NCI-H345 treated with DMSO at 0.1 percent for 48 hours (cell line): ENCODE measurements around the gene PLCD3.

Experiments used
- DNase-seq: peaks from one replicate; lab custom pipeline; 2025; ENCODE audit not compliant: unreplicated experiment; lab: John Stamatoyannopoulos, UW

Gene PLCD3, protein sequence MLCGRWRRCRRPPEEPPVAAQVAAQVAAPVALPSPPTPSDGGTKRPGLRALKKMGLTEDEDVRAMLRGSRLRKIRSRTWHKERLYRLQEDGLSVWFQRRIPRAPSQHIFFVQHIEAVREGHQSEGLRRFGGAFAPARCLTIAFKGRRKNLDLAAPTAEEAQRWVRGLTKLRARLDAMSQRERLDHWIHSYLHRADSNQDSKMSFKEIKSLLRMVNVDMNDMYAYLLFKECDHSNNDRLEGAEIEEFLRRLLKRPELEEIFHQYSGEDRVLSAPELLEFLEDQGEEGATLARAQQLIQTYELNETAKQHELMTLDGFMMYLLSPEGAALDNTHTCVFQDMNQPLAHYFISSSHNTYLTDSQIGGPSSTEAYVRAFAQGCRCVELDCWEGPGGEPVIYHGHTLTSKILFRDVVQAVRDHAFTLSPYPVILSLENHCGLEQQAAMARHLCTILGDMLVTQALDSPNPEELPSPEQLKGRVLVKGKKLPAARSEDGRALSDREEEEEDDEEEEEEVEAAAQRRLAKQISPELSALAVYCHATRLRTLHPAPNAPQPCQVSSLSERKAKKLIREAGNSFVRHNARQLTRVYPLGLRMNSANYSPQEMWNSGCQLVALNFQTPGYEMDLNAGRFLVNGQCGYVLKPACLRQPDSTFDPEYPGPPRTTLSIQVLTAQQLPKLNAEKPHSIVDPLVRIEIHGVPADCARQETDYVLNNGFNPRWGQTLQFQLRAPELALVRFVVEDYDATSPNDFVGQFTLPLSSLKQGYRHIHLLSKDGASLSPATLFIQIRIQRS

DNA sequence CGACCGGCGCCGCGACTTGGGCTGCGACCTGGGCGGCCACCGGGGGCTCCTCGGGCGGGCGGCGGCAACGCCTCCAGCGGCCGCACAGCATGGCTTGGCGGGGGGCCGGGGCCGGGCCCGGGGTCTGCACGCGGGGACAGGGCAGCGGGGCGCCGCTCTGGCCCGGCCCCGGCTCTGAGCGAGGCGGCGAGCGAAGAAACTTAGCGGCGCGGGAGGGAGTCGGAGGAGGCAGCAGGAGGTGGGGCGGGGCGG is at the start of gene PLCD3:
PLCD3 (minus strand) TSS at position 196 of the 252 bp plus-strand sequence; CDS start at position 91, 105 bp downstream.
- DNase-seq = no peak

DNA sequence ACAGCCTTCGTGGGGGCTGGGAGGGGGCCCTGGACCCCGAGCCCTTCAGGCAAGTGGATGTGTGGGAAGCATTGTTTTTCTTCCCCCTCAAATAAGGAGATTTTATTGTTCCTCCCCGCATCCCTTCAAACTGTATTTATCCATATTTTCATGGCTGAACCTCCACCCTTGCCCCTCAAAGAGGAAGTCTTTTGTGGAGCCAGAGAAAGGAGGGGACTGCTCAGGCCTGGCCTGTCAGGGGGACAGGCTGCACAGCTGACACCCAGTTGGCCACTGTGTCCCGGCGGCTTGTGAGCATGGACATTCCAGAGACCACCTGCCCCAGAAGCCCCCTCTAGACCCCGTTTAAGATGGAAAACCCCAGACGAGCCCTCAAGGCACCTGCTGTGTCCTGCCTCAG is 45.2 kb upstream of the PLCD3 start:
- no peak for DNase-seq

DNA sequence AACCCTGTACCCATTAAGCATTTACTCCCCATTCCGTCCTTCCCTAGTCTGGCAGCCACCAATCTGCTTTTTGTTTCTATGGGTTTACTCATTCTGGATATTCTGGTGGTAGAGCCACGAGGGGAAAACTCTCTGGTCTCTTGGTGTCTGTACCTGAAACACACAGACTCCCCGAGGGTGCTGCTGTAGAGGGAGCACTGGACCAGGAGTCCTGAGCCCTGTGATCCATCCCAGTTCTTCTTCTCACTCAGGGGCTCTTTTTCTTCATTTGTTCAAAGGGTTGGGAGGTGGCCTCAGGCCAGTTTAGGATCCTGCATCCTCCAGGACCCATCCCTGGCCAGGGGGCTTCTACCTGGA is 43.4 kb upstream of the PLCD3 start:
- no peak for DNase-seq

DNA sequence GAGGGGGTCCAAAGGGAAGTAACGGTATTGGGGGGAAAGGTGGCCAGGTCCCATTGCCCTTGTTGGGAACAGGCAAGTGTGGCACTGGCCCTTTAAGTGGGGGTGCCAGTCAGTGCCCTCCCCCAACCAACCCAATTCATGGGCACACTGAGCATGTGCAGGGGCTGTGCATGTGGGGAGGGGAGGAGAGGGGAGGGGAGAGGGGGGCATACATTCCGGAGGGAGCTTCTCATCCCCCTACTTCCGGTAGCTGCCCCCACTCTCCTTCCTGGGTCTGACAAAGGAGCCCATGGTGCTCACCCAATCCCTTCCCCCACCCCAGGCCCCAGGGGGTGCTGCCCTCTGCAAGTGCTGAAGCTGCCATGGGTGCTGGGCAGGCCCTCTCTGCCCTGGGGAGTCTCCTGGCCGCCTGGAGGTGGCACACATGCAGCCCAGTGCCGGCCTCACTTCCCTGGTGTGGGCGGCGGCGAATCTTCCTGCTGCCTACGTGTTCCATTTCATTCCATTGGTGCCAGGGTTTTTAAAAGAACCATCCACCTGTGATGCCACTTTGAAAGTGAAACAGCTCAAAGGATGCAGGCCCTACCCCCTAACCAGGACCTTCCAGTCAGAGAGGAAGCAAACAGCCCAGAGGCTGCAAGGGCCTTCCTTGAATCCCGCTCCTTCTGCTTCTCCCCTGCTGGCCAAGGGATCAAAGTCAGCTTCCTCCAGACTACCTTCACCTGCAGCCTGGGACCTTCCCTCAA is 40.4 kb upstream of the PLCD3 start:
- DNase-seq = no peak

DNA sequence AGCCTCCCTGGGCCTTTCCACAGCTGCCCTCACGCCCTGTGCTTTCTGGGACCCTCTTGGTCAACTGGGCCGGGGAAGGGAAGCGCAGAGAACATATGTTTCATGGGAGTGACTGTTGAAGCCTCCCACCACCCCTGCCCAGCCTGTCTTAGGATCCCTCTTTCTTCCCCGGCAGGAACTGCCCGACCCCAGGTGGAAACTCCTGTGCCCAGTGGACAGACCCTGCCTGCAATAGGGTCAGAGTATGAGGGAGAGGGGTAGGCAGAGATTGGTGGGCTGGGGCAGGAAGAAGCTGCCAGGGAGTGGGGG is 39.9 kb upstream of the PLCD3 start:
- no peak for DNase-seq

DNA sequence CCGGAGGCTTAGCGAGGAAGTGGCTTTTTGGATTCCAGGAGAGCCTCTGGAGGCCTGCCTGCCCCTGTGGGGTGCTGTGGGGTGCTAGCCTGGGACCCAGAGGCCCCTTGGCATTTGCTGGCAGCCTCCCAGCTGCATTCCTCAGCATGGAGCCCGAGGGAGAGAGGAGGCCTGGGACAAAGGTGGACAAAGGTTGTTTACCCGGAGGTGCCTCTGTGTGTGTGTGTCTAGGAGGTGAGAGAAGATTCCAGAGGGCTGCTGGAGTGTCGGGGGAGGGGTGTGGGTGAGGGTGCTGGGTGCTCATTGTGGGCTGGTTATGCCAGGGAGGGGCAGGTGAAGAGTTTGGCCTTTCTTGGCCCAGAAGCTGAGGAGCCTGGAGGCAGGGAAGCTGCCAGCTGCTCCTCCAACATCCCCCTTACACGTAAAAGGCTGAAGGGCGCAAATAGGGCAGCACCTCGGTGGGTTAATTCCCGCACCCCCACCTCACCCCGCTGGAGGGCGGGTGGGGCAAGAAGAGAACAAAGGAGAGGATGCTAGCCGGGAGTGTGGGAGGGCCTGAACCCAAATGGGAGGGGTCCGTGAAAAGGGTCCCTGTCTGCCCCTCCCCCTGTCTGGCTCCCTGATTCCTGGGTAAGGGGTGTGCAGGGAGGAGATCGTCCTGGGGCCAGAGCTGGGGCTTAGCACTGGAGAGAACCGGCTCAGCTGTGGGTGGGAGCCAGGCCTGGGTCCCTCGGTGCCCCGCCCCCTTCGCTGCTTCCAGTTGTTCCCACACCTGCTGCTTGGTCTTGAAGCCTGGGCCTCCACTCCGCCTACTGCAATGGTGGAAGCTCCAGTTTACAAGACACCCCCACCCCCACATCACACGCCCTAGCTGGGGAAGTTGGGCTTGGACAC is 39.3 kb upstream of the PLCD3 start:
- no peak for DNase-seq

DNA sequence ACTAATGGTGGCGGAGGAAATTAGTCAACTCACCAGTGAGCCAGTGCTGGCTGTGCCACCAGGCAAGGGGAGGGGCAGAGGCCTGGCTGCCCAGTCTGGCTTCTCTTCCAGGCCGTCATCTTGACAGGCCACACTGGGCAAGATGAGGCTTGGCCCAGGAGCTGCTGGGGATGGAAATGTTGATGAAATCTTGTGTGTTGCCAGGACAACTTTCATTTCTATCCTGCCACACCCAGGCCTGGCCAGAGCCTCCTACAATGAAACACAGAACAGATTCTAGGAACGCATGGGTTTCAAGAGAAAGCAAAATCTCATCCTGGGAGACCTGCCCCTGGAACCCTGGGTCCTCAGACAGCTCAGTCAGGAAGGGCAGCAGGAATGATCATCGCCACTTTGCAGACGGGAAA is 38.6 kb upstream of the PLCD3 start:
- DNase-seq = no peak

DNA sequence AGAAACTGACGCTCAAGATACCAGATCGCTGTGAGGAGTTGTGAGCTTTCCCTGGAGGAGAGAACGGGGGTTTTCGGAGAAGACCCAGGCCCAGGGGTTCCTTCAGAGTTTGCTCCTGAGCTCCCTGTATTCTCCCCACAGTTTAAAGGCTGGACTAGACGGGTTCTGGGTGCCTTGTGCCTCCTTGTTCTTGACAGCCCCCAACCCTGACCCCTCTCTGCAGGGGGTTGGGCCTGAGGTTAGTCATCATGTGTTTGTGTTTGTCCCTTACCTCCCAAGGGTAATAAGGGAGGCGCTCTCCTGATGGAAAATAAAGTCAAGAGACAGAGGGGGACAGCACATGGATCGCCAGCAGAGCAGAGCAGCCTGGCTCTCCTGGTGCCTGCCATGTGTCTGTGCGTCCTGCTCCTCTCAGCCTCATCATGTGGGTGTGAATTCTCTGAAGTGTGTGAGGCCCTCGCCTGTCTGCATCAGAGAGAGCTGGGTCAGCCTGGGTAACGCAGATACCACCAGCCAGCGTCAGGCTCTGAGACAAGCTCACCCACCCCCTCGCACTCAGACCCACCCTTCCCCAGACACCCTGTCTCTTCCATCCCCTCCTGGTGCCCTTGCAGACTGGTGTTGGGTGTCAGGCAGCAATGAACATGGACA is 38.1 kb upstream of the PLCD3 start:
- DNase-seq = no peak

DNA sequence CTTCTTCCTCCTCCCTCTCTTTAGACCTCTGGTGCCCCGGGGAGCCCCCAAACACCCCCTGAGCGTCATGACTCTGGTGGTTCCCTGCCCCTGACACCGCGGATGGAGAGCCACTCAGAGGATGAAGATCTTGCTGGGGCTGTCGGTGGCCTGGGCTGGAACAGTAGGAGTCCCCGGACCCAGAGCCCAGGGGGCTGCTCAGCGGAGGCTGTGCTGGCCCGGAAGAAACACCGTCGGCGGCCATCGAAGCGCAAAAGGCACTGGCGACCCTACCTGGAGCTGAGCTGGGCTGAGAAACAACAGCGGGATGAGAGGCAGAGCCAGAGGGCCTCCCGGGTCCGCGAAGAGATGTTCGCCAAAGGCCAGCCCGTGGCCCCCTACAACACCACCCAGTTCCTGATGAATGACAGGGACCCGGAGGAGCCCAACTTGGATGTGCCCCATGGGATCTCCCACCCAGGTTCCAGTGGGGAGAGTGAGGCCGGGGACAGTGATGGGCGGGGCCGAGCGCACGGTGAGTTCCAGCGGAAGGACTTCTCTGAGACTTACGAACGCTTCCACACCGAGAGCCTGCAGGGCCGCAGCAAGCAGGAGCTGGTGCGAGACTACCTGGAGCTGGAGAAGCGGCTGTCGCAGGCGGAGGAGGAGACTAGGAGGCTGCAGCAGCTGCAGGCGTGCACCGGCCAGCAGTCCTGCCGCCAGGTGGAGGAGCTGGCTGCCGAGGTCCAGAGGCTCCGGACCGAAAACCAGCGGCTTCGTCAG is 36.9 kb upstream of the PLCD3 start:
- DNase-seq = no peak

DNA sequence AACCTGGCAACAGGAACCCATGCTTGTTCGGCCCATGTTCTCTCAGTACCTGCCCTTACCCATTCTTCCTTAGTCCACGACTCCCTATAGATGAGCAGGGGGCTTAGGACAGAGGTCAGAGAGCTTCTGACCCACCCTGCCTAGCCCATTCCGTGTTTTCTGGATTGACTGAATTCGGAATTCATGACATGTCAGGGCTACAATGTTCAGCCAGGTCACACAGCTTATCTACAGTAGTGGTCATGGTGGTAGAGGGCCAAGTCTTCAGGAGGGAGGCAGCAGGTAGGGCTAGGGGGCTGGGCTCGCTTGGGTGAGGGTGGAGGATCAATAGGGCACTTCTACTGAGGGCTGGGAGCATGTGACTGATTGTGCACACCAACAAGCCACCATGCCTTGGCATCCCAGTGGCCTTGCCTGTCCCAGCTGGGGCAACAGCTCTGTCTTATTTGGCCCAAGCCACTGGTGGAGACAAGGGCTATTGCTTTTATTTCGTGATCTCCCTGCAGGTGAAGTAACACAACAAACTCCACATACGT is 32.5 kb upstream of the PLCD3 start:
- DNase-seq = no peak

DNA sequence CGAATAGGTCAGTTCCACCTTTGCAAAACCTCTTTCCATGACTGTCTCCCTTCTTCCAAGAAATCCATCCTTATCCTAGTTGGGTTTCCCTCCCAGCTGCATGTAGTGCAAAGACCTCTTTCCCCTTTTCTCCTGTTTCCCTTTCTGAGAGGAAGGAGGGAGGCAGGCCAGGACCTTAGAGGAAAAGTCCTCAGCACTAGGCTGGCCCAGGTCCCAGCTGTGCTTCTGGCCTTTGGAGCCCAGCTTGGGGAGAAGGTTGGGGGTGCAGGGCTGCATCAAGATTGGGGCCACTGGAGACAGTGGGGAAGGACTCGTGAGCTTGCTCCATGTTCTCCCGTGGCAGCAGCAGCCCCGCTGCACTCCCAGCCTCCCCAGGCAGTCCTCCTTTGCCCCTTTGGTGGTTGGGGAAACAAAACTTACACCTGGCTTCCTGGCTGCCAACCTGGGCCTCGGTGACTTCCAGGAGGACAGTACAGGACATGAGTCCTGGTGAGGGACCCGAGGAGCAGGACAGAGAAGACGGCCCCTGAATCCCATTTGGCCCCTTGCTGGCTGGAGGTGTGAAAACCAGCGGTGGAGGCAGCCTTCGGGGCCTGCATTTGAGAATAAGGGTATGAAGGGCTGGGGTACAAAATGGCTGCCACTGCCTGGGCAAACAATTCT is 29.8 kb upstream of the PLCD3 start:
- no peak for DNase-seq

DNA sequence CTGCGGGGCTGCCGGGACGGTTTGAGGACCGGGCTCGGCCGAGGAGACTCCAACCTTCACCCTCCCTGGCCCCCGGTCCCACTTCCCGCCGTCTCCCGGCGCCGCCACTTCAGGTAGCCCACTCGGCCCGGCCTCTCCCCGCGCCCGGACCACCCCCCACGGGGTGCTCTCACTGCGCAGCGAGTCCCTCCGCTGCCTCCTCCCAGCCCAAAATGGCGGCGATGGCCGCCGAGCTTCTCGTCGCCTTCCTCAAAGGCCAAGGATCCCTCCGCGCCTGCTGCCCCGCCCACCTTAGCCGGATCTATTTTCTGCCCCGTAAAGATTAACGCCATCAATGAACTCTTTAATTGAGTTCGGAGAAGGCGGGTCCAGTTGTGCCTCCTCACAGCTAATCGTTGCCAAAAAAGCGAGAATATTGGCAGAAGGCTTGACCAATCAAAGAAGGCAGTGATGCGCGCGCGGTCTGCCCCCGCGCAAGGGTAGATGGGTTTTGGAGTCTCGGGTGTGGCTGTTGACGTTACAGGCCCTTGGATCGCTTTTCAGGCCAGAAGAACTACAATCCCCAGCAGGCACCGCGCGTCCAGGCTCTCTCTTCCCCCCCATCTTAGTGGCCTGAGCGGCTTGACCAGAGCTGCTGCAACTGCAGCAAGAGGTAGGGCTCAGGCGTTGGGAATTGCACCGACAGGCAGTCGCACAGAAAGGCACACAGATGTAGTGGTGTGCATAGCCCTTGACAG is 29.1 kb upstream of the PLCD3 start, which contains the start of gene HEXIM2:
HEXIM2 (plus strand) TSS at position 588 of the 737 bp plus-strand sequence. CDS start 919 bp downstream, outside the sequence.
- DNase-seq = peak; percentile 99

DNA sequence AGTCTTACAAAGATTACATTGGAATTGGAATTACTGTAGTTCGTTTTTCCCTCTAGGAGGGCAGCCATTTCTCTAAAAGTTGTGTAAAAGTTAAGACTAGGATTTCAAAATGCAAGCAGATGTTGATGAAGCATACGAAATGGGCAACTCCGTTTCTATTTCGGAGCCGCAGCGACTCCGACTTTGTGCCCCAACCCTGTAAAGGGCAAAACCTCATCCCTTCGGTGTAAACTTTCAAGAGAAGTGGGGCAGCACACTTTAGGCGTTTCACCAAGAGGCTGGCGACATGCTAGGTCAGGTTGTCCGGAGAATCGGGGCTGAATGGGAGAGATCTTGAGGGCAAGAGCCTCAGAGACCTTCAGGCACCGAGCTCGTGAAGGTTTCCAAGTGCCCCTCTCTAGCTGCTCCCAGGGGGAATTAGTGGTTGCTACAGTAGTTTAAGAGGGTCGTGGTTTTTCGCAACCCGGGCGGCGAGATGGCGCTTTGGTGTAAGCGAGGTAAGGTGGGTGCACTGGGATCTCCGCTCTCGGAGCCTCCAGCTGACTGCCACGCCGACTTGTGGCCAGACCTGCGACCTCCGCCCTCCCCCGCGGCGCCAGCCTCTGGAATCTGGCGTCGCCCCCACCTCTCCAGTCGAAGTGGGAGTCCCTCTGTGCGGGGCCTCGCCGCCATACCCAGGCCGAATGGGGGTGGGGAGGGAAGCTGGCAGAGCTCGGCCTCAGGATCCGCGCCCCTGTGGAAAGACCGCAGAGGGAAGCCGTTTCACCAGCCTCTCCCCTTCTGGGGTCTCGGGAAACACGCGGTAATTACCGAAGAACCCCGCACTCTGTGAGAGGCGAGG is 28.4 kb upstream of the PLCD3 start:
- DNase-seq = no peak

DNA sequence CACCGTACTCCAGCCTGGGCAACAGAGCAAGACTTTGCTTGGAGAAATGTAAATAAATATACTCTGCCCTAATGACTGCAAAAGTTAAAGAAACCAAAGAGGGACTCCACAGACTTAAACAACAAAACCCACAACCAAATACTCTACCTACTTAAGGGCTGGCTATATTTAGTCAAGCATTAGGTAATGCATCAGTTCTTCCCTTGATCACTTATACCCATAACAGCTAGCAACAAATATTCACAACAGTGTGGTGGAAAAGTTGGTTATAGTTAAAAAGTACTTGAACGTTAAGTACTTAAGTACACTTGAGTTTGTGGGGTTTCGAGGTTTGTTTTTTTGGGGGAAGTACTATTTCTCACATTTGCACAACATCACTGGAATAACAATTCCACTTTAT is 23.9 kb upstream of the PLCD3 start:
- no peak for DNase-seq

DNA sequence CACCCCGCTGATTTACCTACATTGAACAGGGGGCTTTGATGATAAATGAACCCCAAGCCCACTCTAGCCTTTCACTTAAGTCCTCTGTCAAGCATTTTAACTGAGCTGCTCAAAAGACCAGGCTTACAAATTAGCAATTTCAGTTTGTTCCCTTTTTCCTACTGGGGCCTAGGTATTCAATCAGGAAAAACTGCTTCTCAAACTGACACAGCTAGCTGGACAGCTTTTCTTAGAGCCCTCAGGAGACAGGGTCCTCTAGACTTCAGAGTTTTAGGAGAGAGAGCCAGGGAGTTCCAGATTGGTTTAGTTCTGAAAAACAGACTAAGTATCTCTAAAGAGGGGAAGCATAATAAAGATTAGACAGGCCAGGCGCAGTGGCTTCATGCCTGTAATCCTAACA is 23.2 kb upstream of the PLCD3 start:
- no peak for DNase-seq

DNA sequence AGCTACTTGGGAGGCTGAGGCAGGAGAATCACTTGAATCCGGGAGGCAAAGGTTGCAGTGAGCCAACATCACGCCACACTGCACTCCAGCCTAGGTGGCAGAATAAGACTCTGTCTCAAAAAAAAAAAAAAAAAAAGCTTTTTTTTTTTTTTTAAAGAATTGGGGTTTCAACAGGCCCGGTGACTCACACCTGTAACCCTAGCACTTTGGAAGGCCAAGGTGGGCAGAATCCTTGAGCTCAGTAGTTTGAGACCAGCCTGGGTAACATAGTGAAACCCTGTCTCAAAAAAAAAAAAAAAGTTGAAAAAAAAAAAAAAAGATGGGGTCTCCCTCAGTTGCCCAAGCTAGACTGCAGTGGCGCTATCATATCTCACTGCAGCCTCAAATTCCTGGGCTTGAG is 22.7 kb upstream of the PLCD3 start:
- no peak for DNase-seq
